Small intestine (tissue), 7 donors: ENCODE results near the gene MOB3C. TPM values are rescaled to one million over a fixed set of nuclear protein-coding genes. Genes with fewer than 3 reads are reported as not detected.

Experiments used
- DNase-seq, 2 donors: peaks; one replicate each; pipeline versions ENCODE4 v3.0.0 to v3.0.0-alpha.2; 2013
- FAIRE-seq: peaks from 2 replicates; lab custom pipeline; 2012; peaks lifted over from hg19 to GRCh38; lab: Jason Lieb, UNC
- H3K27ac ChIP-seq, 3 donors: one replicate each; pipeline ENCODE4 v1.5.1; 2013; ENCODE audit warnings: low read length in 2 of 3, mild to moderate bottlenecking in 2 of 3, control low read depth in 1 of 3, inconsistent platforms in 1 of 3, low read depth in 1 of 3, moderate library complexity in 1 of 3
- H3K27me3 ChIP-seq, 3 donors: one replicate each; pipeline ENCODE4 v1.6.1; 2013; ENCODE audit warnings: low read length in 3 of 3, inconsistent platforms in 1 of 3; ENCODE audit not compliant: control insufficient read depth in 3 of 3, insufficient read depth in 3 of 3
- H3K36me3 ChIP-seq, 3 donors: one replicate each; pipeline ENCODE4 v1.6.1; 2013; ENCODE audit warnings: low read length in 3 of 3, inconsistent platforms in 1 of 3, low read depth in 1 of 3, mild to moderate bottlenecking in 1 of 3, moderate library complexity in 1 of 3; ENCODE audit not compliant: control insufficient read depth in 3 of 3, insufficient read depth in 2 of 3
- H3K4me1 ChIP-seq, 3 donors: one replicate each; pipeline ENCODE4 v1.6.1; 2013; ENCODE audit warnings: low read length in 2 of 3, inconsistent platforms in 1 of 3, low read depth in 1 of 3, mild to moderate bottlenecking in 1 of 3, moderate library complexity in 1 of 3; ENCODE audit not compliant: control insufficient read depth in 3 of 3, insufficient read depth in 2 of 3
- H3K4me3 ChIP-seq, 3 donors: one replicate each; pipeline ENCODE4 v1.5.1; 2013; ENCODE audit warnings: low read length in 3 of 3, control low read depth in 1 of 3, inconsistent platforms in 1 of 3, low read depth in 1 of 3, mild to moderate bottlenecking in 1 of 3, moderate library complexity in 1 of 3
- H3K9me3 ChIP-seq, 2 donors: one replicate each; pipeline ENCODE4 v1.6.1; 2013; ENCODE audit warnings: low read depth in 1 of 2, low read length in 1 of 2; ENCODE audit not compliant: control insufficient read depth in 2 of 2, insufficient read depth in 1 of 2
- WGBS, 3 donors: extraction: QIAGEN DNeasy Blood & Tissue Kit; methylation state at CpG; one replicate each; pipeline ENCODE4 v1.1.7; 2013; 5-methylcytosine and 5-hydroxymethylcytosine counted together
- polyA plus RNA-seq, 4 donors: library from polyadenylated mRNA; stranded (reverse) in 3 of 4; unstranded in 1 of 4; fragments of 200-250 nt in 3 of 4; fragments of 120-200 nt in 1 of 4; gene quantifications; one replicate each; pipeline versions ENCODE4 v1.2.1 to v1.2.3, GENCODE V29; 2013
- donor health status: healthy with polysubstance abuse.
- donor health status: control.
- donor health status: control.
- donor health status: Bipolar disorder and iron deficiency.
- donor health status: healthy.

Gene MOB3C
- polyA plus RNA-seq, 4 donors: 7.8 to 12.0 (median 9.5) TPM

GRCh38 chr1:46575300-46575699 lies 41.3 kb downstream of the MOB3C start:
- Histone ChIP-seq H3K4me1 (no peaks in the 10 kb centered on the region), H3K27ac (no peak overlapping the region), H3K27me3 (no peaks in the 10 kb centered on the region), H3K4me3 (no peak overlapping the region), H3K9me3 (no peaks in the 10 kb centered on the region), H3K36me3 (peaks cover 3 to 45% (median 3%) of the 10 kb centered on the region in 3 donors)
- no peak for DNase-seq
- 81 to 92% (median 89%) methylated on average over 12 of the region's 12 CpGs for WGBS, 3 donors
- FAIRE-seq: no peak

- WGBS, 3 donors: 94 to 97% (median 96%) methylated on average over 6 of the region's 6 CpGs
- DNase-seq: no peak
- Histone ChIP-seq H3K4me3 (no peak overlapping the region), H3K4me1 (no peaks in the 10 kb centered on the region), H3K27ac (no peak overlapping the region), H3K27me3 (no peaks in the 10 kb centered on the region), H3K36me3 (peaks cover 5 to 45% (median 11%) of the 10 kb centered on the region in 3 donors), H3K9me3 (no peaks in the 10 kb centered on the region)
- FAIRE-seq: no peak
Measured at GRCh38 chr1:46571691-46572225, 44.9 kb downstream of the MOB3C start.

GRCh38 chr1:46569884-46570725 lies 46.5 kb downstream of the MOB3C start:
- H3K27me3 ChIP-seq: no peaks in the 10 kb centered on the region
- H3K4me3 ChIP-seq: no peak overlapping the region
- H3K27ac ChIP-seq: no peak overlapping the region
- DNase-seq (no peak), FAIRE-seq (no peak)
- H3K9me3 ChIP-seq: no peaks in the 10 kb centered on the region
- no peaks in the 10 kb centered on the region for H3K4me1 ChIP-seq
- peaks cover 2 to 42% (median 8%) of the 10 kb centered on the region in 3 donors for H3K36me3 ChIP-seq
- WGBS, 3 donors: 76 to 81% (median 80%) methylated on average over 14 of the region's 14 CpGs

GRCh38 chr1:46569116-46569515 lies 47.5 kb downstream of the MOB3C start:
- H3K36me3 ChIP-seq: peaks cover 6 to 50% (median 8%) of the 10 kb centered on the region in 3 donors
- no peaks in the 10 kb centered on the region for H3K4me1 ChIP-seq
- no peaks in the 10 kb centered on the region for H3K9me3 ChIP-seq
- H3K27me3 ChIP-seq: no peaks in the 10 kb centered on the region
- FAIRE-seq: no peak
- 82% methylated on average over 4 of the region's 4 CpGs for WGBS, 3 donors
- H3K27ac ChIP-seq: no peak overlapping the region
- DNase-seq: no peak
- H3K4me3 ChIP-seq: no peak overlapping the region

- no peak for FAIRE-seq
- Histone ChIP-seq H3K4me3 (no peak overlapping the region), H3K9me3 (no peaks in the 10 kb centered on the region), H3K4me1 (no peaks in the 10 kb centered on the region), H3K27me3 (no peaks in the 10 kb centered on the region), H3K27ac (no peak overlapping the region), H3K36me3 (peaks cover 6 to 52% (median 8%) of the 10 kb centered on the region in 3 donors)
- no peak for DNase-seq
- 90 to 94% (median 92%) methylated on average over 6 of the region's 6 CpGs for WGBS, 3 donors
Measured at GRCh38 chr1:46568461-46568891, 48.1 kb downstream of the MOB3C start.

- H3K36me3 ChIP-seq: peaks cover 8 to 65% (median 13%) of the 10 kb centered on the region in 3 donors
- no peak for FAIRE-seq
- H3K4me1 ChIP-seq: no peaks in the 10 kb centered on the region
- WGBS, 3 donors: 84 to 91% (median 88%) methylated on average over 4 of the region's 4 CpGs
- DNase-seq: no peak
- H3K9me3 ChIP-seq: no peaks in the 10 kb centered on the region
- H3K27ac ChIP-seq: no peak overlapping the region
- H3K27me3 ChIP-seq: no peaks in the 10 kb centered on the region
- H3K4me3 ChIP-seq: no peak overlapping the region
Measured at GRCh38 chr1:46563341-46563740, 53.3 kb downstream of the MOB3C start.

- no peaks in the 10 kb centered on the region for H3K27me3 ChIP-seq
- no peaks in the 10 kb centered on the region for H3K4me1 ChIP-seq
- H3K9me3 ChIP-seq: no peaks in the 10 kb centered on the region
- H3K36me3 ChIP-seq: peaks cover 6 to 65% (median 11%) of the 10 kb centered on the region in 3 donors
- H3K27ac ChIP-seq: no peak overlapping the region
- 89 to 94% (median 92%) methylated on average over 15 of the region's 15 CpGs for WGBS, 3 donors
- no peak overlapping the region for H3K4me3 ChIP-seq
- FAIRE-seq (no peak), DNase-seq (no peak)
Measured at GRCh38 chr1:46562498-46562897, 54.1 kb downstream of the MOB3C start.

- DNase-seq (no peak), FAIRE-seq (no peak)
- Histone ChIP-seq H3K36me3 (peaks cover 3 to 48% (median 7%) of the 10 kb centered on the region in 3 donors), H3K9me3 (no peaks in the 10 kb centered on the region), H3K27ac (no peak overlapping the region), H3K4me3 (no peak overlapping the region), H3K27me3 (no peaks in the 10 kb centered on the region), H3K4me1 (no peaks in the 10 kb centered on the region)
- 92 to 95% (median 94%) methylated on average over 8 of the region's 8 CpGs for WGBS, 3 donors
Measured at GRCh38 chr1:46558966-46559365, 57.6 kb downstream of the MOB3C start.
